ENCODE data around the gene EML6.
"Not testable (repeated sequence)": the region's sequence is repeated elsewhere in the genome, so short reads cannot be mapped to it uniquely, and the experiment has no call there.

The EML6 gene

GRCh38 chr2:54808661-54809060, 85.2 kb downstream of the EML6 start:
- no peak for DNase-seq

GRCh38 chr2:54809819-54810218, 86.4 kb downstream of the EML6 start:
- no peak for DNase-seq

GRCh38 chr2:54810246-54810645, 86.8 kb downstream of the EML6 start:
- DNase-seq: no peak

- DNase-seq: no peak
Observed at GRCh38 chr2:54813584-54813983, 90.1 kb downstream of the EML6 start.

GRCh38 chr2:54814389-54815147, 91.1 kb downstream of the EML6 start:
- DNase-seq: no peak

- no peak for DNase-seq
Observed at GRCh38 chr2:54815148-54815539, 91.7 kb downstream of the EML6 start.

GRCh38 chr2:54818226-54818625, 94.8 kb downstream of the EML6 start:
- DNase-seq: no peak

GRCh38 chr2:54820558-54820957, 97.1 kb downstream of the EML6 start:
- no peak for DNase-seq

GRCh38 chr2:54824567-54824966, 101.1 kb downstream of the EML6 start:
- no peak for DNase-seq

GRCh38 chr2:54830546-54830945, 107.1 kb downstream of the EML6 start:
- no peak for DNase-seq

GRCh38 chr2:54831480-54831879, 108.0 kb downstream of the EML6 start:
- no peak for DNase-seq

- DNase-seq: no peak
Observed at GRCh38 chr2:54834721-54835120, 111.3 kb downstream of the EML6 start.

- no peak for DNase-seq
Observed at GRCh38 chr2:54836477-54836876, 113.0 kb downstream of the EML6 start.

GRCh38 chr2:54838585-54839035, 115.1 kb downstream of the EML6 start:
- DNase-seq: peak; percentile 68

GRCh38 chr2:54839461-54840255, 116.2 kb downstream of the EML6 start:
- DNase-seq: no peak

GRCh38 chr2:54840559-54841468, 117.4 kb downstream of the EML6 start:
- DNase-seq: no peak

GRCh38 chr2:54841500-54841899, 118.0 kb downstream of the EML6 start:
- not testable (repeated sequence) for DNase-seq

GRCh38 chr2:54845094-54845493, 121.6 kb downstream of the EML6 start:
- no peak for DNase-seq

GRCh38 chr2:54845514-54845913, 122.1 kb downstream of the EML6 start:
- DNase-seq: no peak

- no peak for DNase-seq
Observed at GRCh38 chr2:54850171-54851122, 127.0 kb downstream of the EML6 start.

GRCh38 chr2:54853616-54854310, 130.3 kb downstream of the EML6 start:
- DNase-seq: no peak

All from stimulated activated CD4-positive, alpha-beta T cell treated with anti-CD3 and anti-CD28 coated beads, Interleukin-4, amount 100 ng/mL, for 24 hours (primary cell).